H1 (cell line): ENCODE results near the gene MYDGF.

Source experiments
- BACH1 ChIP-seq: IDR thresholded peaks from 2 replicates; pipeline ENCODE4 v1.6.1; 2012; ENCODE audit warnings: low read length, improper control_type of control experiment
- EP300 ChIP-seq, 2 experiments: IDR thresholded peaks; 1 replicate in 1 of 2; 2 replicates in 1 of 2; pipeline ENCODE4 v1.6.1; 2011 to 2012; ENCODE audit warnings: low read depth in 2 of 2, low read length in 2 of 2, mild to moderate bottlenecking in 2 of 2, borderline replicate concordance in 1 of 2, inconsistent platforms in 1 of 2, moderate library complexity in 1 of 2
- POLR2AphosphoS5 ChIP-seq: IDR thresholded peaks from 2 replicates; pipeline ENCODE4 v1.6.1; 2011; ENCODE audit warnings: low read depth, low read length
- TCF12 ChIP-seq: IDR thresholded peaks from 2 replicates; pipeline ENCODE4 v1.6.1; 2011; ENCODE audit warnings: low read depth, mild to moderate bottlenecking, low read length
- TF ChIP-seq, protein P1 (sequence below), 3 experiments: IDR thresholded peaks; 1 replicate in 2 of 3; 2 replicates in 1 of 3; pipeline versions ENCODE4 v1.5.1 to v1.6.1; 2011; ENCODE audit warnings: low read length in 3 of 3, mild to moderate bottlenecking in 3 of 3, inconsistent platforms in 2 of 3, low read depth in 1 of 3, moderate library complexity in 1 of 3; ENCODE audit not compliant: insufficient read depth in 1 of 3; ENCODE audit errors: control extremely low read depth in 1 of 3

DNA sequence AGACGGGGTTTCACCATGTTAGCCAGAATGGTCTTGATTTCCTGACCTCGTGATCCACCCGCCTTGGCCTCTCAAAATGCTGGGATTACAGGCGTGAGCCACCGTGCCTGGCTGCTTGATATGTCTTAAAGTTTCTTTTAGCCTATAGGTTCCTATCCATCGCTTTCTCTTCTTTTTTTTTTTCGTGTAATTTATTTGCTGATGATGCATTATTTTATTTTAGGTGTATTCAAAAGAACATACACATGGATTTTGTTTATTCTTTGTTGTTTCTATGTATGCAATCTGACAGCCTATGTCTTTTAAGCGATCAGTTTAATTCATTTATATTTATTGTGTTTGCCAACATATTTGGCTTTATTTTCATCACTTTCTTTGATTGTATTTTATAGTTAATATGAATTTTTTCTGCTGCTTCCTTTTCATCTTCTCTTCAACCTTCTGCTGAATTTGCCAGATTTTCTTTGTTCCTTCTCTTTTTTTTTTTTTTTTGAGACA lies 56.8 kb downstream of the MYDGF start:
- no peak for TF ChIP-seq POLR2AphosphoS5
- TF ChIP-seq, protein P1, sequence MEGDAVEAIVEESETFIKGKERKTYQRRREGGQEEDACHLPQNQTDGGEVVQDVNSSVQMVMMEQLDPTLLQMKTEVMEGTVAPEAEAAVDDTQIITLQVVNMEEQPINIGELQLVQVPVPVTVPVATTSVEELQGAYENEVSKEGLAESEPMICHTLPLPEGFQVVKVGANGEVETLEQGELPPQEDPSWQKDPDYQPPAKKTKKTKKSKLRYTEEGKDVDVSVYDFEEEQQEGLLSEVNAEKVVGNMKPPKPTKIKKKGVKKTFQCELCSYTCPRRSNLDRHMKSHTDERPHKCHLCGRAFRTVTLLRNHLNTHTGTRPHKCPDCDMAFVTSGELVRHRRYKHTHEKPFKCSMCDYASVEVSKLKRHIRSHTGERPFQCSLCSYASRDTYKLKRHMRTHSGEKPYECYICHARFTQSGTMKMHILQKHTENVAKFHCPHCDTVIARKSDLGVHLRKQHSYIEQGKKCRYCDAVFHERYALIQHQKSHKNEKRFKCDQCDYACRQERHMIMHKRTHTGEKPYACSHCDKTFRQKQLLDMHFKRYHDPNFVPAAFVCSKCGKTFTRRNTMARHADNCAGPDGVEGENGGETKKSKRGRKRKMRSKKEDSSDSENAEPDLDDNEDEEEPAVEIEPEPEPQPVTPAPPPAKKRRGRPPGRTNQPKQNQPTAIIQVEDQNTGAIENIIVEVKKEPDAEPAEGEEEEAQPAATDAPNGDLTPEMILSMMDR (IDR thresholded peaks at IDR 0.05; ENCODE audit: control extremely low read depth in 1 of 3, insufficient read depth in 1 of 3, low read depth in 1 of 3, low read length in 3 of 3) = no peak
- no peak for TF ChIP-seq BACH1
- no peak for TF ChIP-seq TCF12
- TF ChIP-seq EP300 (IDR thresholded peaks at IDR 0.05; ENCODE audit: borderline replicate concordance in 1 of 2, low read depth in 2 of 2, low read length in 2 of 2) = no peak
